Posterior vena cava (tissue), 2 donors: ENCODE measurements around the gene PFAS. TPM values are rescaled to one million over a fixed set of nuclear protein-coding genes. Genes with fewer than 3 reads are reported as not detected.
"Not testable (repeated sequence)": the region's sequence is repeated elsewhere in the genome, so short reads cannot be mapped to it uniquely, and the experiment has no call there.

Source experiments
- DNase-seq: peaks from one replicate; pipeline ENCODE4 v3.0.0-alpha.2; 2020; ENCODE audit warnings: low spot score
- intact Hi-C, 2 donors: fragments of 100-400 bp; cut with DNase I; formaldehyde crosslinking; loops; one replicate each; pipeline versions ENCODE4 v1.14.1 to v1.14.2; 2022 to 2023
- long read RNA-seq, 2 donors: library from polyadenylated mRNA; unstranded; transcript quantifications; one replicate each; pipeline ENCODE4 v2.0.0, GENCODE V29; 2020 to 2021
- total RNA-seq, 2 donors: library from RNA; stranded (reverse); fragmentation: NEBNext Ultra II Directional; extraction: Animal tissue kit (Norgen Biotek cat#: 25700); gene quantifications; one replicate each; pipeline ENCODE4 v1.2.1, GENCODE V29; 2021
- donor health status: DM: yes; HTN: yes; CAD: no.
- donor health status: DM: yes; HTN: yes; CAD: no.

PFAS gene, protein sequence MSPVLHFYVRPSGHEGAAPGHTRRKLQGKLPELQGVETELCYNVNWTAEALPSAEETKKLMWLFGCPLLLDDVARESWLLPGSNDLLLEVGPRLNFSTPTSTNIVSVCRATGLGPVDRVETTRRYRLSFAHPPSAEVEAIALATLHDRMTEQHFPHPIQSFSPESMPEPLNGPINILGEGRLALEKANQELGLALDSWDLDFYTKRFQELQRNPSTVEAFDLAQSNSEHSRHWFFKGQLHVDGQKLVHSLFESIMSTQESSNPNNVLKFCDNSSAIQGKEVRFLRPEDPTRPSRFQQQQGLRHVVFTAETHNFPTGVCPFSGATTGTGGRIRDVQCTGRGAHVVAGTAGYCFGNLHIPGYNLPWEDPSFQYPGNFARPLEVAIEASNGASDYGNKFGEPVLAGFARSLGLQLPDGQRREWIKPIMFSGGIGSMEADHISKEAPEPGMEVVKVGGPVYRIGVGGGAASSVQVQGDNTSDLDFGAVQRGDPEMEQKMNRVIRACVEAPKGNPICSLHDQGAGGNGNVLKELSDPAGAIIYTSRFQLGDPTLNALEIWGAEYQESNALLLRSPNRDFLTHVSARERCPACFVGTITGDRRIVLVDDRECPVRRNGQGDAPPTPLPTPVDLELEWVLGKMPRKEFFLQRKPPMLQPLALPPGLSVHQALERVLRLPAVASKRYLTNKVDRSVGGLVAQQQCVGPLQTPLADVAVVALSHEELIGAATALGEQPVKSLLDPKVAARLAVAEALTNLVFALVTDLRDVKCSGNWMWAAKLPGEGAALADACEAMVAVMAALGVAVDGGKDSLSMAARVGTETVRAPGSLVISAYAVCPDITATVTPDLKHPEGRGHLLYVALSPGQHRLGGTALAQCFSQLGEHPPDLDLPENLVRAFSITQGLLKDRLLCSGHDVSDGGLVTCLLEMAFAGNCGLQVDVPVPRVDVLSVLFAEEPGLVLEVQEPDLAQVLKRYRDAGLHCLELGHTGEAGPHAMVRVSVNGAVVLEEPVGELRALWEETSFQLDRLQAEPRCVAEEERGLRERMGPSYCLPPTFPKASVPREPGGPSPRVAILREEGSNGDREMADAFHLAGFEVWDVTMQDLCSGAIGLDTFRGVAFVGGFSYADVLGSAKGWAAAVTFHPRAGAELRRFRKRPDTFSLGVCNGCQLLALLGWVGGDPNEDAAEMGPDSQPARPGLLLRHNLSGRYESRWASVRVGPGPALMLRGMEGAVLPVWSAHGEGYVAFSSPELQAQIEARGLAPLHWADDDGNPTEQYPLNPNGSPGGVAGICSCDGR (N-terminal part only)
- 10 to 100 TPM; 20.3 to 23.9 TPM for total RNA-seq
- long read RNA-seq, donor 1, partial matches to known transcripts: 7 of 8 reads
- long read RNA-seq, donor 1, other reads (novel, unspliced or antisense): 1 of 8 reads
- long read RNA-seq, donor 2, partial matches to known transcripts: 3 of 15 reads
- long read RNA-seq, donor 2, other reads (novel, unspliced or antisense): 12 of 15 reads

DNA sequence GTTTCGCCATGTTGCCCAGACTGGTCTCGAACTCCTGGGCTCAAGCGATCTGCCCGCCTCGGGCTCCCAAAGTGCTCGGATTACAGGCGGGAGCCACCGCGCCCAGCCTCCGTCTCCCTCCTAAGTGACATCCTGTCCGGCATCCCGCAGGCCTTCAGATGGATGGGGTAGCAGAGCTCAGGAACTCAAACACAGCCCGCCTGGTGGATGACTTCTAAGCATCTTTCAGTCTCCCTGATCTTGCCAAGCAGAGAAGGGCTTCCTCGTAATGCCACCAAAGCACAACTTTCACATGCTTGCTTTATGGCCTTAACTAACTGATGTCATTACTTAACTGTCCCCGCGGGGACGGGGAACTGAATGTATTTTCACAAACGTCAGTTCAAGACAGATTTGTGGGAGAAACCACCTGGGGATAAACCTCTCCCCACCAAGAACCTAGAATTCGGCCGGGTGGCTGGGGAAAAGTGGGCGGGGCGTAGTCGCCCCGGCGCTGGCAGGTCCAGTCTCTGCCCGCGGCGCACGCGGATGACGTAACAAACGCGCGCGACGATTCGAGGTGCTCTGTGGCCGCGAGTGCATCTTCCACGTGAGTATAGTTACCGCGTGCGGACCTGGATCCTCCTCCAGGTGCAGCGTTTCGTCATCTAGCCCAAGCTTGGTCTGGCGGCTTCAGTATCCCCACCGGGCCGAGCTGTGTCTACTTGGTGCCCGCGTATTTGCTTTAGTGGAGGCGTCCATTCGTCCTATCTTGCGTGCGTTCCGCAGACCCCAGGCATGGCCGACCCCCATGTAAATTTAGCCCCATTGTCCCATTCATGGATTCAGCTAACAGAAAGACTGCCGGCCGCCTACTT lies at the start of gene PFAS:
Gene PFAS, plus strand, starts transcription at position 539 of the 857 bp plus-strand sequence. CDS start 4,649 bp downstream, outside the sequence.
- peak; percentile 98 for DNase-seq
- intact Hi-C loops: no loop called here

DNA sequence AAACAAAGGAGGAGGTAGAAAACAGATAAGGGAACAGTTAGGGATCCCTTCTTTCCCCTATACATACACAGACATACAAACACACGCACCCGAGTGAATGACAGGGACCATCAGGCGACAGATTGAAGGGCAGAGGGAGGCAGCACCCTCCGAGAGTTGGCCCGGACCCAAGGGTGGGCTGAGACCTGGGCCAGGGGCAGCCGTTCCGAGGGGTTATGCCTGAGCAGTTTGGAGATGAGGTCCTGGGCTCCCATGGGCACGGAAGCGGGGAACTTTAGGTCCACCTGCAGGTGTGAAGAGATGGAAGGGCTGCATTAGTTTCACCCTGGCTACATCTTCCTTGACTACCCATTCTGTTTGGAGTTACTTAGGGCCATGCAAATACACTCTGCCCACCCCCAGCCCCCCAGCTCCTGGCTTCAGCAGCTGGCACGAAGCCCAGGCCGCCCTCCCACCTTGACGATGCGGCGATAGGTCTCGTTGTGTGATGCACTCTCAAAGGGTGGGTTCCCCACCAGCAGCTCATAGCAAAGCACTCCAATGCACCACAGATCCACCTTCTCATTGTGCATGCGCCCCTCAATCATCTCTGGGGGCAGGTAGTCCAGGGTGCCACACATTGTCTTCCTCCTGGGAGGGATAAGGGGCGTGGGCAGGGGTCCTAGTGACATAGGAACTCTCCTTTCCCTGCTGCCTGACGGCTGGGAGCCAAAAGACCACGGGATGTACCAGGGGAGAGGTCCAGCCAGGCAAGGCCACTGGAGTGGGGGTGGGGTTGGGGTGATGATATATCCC lies 44.1 kb upstream of the PFAS start:
- intact Hi-C loops: no loop called here
- no peak for DNase-seq

DNA sequence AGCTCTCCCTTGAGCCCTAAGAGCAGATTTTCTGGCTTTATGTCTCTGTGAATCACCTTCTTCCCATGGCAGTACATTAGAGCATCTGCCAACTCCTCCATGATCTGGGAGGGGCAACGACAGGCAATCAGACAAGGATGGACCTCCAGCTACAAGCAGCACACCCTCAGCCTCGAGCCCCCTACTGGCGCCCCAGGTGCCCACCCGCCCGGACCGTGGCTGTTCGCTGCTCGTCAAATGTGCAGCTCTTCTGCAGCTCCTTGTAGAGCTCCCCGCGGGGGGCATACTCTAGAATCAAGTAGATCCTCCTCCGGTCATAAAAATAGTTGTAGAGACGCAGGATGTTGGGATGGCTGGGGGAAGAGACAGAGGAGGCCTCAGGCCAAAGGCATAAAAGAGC lies 42.6 kb upstream of the PFAS start:
- DNase-seq: no peak
- intact Hi-C loops: no loop called here

DNA sequence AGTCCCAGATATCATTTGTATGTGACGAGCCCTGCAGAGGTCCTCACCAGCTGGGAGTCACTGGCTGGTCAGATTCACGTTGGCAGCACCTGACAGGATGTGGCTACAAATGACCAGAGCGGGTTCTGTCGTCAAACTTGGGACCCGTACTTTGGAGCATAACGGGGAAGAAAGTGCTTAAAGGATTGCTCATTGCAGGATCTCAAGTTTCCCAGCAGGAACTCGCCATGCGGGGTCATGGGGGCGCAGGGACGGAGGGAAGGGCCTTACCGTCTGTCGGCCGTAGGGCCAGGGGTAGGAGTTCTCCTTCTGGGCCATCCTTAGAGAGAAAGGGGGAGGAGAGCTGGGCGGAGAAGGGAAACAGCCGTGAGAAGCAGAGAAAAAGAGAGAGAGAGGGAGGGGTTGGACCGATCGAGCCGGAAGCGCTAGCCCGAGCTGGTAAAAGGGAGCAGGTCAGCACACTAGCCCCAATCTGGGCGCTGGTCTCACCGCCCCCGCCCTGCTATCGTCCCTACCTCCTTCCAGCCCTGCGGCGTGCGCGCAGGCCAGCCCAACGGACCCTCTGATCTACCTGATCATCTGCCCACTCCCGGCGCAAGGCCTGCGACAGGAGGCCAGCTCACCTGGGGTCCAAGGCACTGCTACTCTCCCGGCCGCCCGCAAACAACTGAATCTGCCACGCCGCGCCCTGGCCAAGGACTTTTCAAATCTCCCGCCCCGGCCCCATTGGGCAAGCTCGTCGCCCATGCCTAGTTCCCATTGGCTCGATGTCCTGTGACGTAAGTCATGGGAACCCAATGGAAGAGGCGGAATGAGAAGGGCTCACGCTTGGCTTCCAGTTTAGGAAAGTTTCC lies 39.0 kb upstream of the PFAS start, which contains the start of gene AURKB:
Gene AURKB, minus strand, starts transcription at position 669 of the 854 bp plus-strand sequence. Its CDS starts 351 bp downstream, at position 318.
- intact Hi-C loops: no loop called here
- peak; percentile 97 for DNase-seq

DNA sequence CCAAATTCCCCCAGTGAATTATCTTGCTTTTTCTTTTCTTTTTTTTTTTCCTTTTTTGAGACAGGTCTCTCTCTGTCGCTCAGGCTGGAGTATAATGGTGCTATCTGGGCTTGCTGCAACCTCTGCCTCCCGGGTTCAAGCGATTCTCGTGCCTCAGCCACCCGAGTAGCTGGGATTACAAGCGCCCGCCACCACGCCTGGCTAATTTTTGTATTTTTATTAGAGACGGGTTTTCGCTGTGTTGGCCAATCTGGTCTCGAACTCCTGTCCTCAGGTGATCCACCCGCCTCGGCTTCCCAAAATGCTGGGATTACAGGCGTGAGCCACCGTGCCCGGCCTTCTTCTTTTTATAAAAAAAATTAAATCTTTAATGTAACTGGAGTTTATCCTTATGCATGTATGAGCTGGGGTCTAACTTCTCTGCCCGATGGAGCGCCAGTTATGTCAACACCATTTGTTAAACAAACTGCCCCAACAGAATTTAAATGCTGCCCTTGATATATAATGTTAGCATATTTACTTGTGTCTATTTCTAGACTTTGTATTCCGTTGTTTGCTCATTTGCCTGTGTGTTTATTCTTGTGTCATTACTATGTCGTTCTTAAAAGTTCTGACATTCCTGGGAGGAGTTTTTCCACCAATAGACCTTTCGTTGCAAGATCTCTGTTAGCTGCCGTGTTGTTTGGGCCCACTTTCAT lies 38.2 kb upstream of the PFAS start:
- no peak for DNase-seq
- intact Hi-C loops: no loop called here

DNA sequence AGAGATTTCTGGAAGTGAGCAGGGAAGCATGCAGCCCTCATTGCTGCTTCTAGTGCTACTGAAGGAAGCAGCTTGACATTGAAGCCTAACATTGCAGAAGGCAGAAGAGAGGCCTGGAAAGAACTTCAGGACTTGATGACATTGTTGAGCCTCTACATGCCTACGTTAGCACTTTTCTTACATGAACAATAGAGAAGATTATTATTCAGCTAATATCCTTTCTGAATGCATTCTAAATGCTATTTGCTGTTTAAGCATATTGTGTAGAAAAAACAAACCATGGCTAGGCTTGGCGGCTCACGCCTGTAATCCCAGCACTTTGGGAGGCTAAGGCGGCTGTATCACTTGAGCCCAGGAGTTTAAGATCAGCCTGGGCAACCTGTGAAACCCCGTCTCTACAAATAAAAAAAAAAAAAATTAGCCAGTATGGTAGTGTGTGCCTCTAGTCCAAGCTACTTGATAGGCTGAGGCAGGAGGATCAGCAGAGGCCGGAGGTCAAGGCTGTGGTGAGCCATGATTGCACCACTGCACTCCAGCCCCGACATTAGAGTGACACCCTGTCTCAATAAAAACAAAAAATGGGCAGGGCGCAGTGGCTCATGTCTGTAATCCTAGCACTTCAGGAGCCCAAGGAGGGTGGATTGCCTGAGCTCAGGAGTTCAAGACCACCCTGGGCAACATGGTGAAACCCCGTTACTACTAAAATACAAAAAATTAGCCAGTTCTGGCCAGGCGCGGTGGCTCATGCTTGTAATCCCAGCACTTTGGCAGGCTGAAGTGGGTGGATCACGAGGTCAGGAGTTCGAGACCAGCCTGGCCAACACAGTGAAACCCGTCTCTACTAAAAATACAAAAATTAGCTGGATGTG lies 36.5 kb upstream of the PFAS start:
- intact Hi-C loops: no loop called here

DNA sequence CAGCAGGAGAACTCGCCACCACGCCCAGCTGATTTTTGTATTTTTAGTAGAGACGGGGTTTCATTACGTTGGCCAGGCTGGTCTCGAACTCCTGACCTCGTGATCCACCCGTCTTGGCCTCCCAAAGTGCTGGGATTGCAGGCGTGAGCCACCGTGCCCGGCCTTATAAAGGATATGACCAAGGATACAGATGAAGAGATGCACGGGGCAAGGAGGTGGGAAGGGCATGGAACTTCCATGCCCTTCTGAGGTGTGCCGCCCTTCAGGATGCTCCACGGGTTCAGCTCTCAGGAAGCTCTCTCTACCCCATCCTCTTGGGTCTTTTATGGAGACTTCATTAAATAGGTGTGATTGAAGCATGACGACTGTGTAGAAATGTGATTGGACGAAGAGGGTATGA lies 35.1 kb upstream of the PFAS start:
- intact Hi-C loops, DNase-seq: not testable (repeated sequence)

More for the DNA sequence above, 36.5 kb upstream of the PFAS start:
- DNase-seq: no peak

DNA sequence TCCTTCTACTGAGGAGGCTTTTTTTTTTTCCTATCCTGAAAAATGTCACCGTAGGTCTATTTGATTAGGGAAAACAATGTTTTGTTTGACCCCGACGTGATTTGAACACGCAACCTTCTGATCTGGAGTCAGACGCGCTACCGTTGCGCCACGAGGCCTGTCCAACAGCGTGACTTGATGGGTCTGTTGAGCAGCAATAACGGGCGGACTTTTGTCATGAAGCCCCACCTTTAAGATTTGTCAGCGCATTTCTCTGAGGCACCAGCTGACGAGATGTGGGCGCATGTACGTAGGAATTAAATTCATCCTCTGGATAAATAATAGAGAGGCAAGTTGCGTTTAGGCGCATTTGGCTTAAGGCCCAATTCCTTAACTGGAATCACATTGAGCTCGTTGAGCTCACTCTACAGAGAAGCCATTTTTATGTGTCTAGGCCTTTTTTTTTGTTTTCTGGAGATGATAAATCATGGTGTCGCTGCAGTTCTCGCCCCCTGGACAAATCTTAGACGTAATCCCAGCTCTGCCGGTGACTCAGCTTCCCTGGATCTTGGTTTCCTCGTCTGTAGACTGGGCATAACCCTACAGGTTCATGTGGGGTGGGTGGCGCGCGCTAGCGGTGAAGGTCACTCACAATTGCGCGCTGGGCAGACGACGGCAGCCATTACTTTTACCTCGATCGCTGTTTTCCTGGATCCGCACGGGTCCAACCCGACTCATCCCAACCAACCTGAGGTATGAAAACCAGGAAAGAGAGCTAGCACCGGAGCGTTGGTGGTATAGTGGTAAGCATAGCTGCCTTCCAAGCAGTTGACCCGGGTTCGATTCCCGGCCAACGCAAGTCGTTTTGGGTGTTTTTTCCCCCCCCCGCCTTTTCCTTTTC lies 28.1 kb upstream of the PFAS start:
- DNase-seq: peak; percentile 96
- intact Hi-C loops: loop anchor here (5.0 kb wide), 2 partner anchors 34 to 104 kb away; partner anchors contain the start of gene ALOXE3 (in 1 of the 2)

DNA sequence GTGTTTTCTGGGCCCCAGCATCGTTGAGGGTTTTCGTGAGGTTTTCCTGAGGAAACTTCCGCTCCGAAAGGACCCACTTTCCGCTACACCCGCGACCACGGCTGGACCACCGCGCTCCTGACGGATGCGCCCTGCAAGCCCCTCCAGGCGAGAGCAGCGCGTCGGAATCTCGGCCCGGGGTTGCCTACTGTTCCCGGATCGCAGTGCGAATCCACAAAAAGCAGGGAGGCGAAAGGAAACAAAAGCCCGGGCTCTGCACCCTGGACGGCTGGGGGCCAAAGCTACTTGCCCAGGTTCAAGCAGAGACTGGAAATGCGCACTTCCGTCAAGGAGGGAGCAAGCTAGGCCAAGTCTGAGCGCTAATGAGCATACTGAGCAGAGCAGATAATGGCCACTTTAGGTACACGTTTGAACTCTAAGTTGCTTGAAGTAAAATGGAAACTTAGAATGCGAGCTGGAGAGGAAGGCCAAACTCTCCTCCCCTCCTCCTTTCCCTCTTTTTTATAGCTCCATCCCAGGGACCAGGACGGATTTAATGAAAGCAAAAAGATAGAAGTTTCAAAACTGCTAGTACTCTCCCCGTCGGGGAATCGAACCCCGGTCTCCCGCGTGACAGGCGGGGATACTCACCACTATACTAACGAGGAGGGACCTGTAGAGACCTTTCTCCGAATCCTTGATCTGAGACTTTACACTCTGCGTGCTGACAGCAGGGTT lies 27.3 kb upstream of the PFAS start:
- intact Hi-C loops: loop anchor here (5.0 kb wide), 2 partner anchors 35 to 105 kb away; partner anchors contain the start of gene ALOXE3 (in 1 of the 2)
- peak; percentile 95 for DNase-seq

DNA sequence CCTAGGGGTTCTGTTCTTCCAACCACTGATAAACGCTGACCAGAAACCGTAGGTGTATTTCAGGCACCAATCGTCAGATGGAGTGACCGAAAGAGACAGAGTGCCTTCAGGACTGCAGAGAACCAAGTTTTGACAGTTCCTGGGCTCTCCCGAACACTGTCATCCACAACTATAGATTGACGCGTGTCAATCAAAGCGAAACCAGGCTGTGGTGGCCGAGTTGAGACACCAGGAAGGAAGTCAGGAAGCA lies 26.8 kb upstream of the PFAS start:
- intact Hi-C loops: loop anchor here (5.0 kb wide), 2 partner anchors 35 to 105 kb away; partner anchors contain the start of gene ALOXE3 (in 1 of the 2)
- DNase-seq: no peak

DNA sequence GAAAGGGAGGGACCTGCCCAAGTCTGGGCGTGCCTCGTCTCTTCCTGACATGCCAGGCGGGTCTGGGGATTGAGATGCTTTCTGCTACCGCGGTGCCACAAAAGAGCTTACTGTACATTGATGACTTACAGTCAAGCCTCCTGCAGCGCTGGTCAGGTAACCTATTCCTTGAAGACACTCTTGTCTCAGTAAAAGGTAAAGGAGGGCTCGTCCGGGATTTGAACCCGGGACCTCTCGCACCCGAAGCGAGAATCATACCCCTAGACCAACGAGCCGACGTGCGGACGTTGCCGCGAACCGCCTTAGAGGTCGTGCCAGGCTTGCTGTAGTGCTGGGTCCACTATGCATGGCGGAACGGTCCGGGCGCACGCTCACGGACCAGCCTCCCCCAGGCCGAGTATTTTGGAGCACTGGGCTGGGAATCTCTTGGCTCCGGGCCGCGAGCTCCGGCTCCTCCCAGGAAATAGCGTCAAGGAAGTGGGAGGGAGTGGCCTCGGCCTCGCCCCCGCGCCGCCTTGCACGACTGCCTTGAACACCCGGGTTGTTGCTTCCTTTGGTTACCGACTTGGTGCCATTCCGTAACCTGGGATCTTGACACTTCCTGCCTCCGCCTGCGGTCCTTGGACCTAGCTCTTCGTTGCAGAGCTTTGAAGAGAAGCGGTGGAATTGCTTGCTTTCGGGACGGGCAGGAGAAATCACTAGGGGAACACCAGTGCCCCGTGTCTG lies 26.3 kb upstream of the PFAS start:
- peak; percentile 99 for DNase-seq
- intact Hi-C loops: loop anchor here (5.0 kb wide), 2 partner anchors 35 to 105 kb away; partner anchors contain the start of gene ALOXE3 (in 1 of the 2)

DNA sequence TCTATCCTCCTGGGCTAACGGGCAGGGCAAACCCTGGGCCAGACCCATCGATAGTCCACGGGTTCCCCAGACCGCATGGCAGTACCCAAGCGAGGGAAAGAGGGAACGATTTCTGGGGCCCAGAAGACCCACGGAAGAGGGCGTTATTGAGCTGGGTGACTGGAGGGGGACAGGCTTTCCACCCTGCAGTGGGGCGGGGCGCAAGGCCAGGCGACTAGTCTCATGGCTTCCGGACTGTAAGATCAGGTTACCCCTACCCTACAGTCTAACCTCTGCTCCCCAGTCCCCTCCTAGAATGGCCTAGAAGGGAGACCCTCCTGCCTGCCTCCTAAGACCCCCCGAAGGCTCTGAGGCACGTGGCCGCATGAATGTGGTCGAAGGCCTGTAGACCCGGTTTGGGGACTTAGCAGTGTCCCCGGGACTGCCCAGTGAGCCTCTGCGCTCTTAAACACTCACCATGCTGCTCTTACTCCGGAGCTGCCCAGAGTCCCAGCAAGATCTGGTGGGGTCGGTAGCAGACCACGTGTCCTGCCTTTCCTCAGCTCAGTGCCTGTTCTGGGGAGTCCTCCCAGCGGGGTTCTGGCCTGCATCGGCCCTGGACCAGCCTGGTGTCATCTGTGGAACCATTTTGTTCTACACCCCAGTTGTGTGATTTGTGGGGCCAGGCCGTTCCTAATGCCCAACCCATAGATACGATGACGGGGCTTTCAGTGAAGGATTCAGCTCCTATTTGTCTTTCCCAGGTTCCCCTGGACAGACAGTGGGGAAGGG lies 25.5 kb upstream of the PFAS start:
- intact Hi-C loops: loop anchor here (5.0 kb wide), 2 partner anchors 36 to 106 kb away; partner anchors contain the start of gene ALOXE3 (in 1 of the 2)
- DNase-seq: peak; percentile 91
